ENCODE results near the gene CEACAM21.

CEACAM21 gene

DNA sequence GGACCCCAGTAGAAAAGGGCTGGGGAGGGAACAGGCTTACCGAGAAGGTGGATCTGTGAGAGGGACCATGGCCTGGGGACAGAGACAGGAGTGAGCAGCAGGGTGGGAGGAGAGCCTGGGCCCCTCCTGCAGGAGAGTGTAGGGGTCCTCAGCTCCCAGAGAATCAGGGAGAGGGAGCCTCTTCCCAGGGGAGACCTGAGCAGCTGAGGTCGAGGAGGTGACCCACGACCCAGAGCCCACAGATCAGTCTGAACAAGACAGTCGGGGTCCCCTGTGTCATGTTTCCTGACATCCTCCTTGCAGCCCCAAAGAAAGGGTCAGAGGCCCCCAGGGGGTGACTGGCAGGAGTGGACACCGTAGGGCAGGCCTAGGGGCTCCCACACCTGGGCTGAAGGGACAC, 44.2 kb downstream of the CEACAM21 start:
- DNase-seq: no peak

DNA sequence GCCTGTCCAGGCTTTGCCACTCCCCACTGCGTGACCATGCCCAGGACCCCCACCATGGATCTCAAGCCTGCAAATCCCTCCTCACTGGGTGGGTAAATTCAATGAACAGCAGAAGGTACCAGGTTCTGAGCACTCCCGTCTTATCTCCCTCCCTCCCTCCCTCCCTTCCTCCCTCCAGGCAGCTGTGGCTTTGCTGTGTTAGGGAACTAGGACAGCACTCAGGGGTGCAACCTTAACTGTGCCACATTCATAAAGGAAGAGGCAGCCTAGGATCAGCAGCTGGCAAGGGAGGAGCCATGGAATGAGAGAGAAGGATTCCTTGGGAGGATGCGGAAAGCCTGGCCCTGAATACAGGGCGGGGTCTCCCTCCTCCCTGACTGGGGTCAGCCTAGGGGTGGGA, 45.3 kb downstream of the CEACAM21 start:
- no peak for DNase-seq

DNA sequence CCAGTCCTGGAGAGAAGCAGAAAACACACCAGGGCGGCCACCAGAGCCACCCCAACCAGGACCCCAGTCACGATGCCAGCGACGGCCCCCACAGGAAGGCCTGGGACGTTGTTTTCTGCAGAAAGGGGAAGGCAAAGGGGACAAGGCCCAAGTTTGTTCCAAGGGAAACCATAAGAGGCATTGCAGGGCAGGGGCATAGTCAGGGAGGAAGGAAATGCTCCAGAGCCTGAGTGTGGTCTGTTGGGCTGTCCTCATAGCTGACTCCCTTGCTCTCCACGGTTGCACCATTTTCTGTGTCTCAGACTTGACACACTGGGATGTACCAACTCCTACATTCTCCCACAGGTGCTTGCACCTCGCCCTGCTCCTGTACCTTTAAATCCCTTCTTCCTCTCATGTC, 45.7 kb downstream of the CEACAM21 start:
- no peak for DNase-seq

DNA sequence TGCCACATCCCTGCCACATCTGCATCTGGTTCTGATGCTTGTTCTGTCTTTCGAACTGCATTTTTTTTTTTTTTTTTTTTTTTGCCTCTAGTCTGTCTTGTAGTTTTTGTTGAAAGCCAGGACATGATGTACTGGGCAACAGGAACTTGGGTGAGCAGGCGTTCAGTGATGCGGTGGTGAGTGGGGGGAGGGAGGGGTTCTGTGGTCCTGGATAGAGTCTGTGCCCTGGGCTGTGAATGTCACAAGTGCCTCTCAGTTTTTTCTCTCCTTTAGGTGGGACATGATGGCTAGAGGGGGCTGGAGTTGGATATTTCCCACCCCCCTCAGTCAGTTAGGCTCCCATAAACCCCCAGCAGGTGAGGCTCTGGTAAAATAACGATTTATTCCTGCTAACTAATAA, 47.4 kb downstream of the CEACAM21 start:
- no peak for DNase-seq

GRCh38 chr19:41624515-41624914, 48.5 kb downstream of the CEACAM21 start:
- no peak for DNase-seq

DNA sequence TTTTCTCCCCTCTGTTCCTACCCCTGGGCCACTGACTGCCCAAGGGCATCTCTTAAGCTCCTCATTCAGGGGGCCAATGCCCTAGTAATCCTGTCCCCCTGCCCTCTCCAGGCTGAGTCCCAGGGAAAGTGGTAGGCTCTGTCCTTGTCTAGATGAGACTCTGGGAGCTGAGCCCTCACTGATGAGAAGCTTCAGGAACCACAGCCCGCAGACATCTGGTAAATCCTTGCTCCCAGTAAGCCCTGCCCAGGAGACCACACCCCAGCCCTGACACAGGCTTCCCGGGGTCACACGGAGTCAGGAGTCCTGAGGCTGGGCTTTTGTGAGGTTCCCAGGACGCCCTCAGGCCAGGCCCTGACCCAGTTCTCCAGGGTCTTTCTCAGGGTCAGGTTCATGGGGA, 49.0 kb downstream of the CEACAM21 start:
- DNase-seq: no peak

- DNase-seq: no peak
Measured at GRCh38 chr19:41626278-41626677, 50.3 kb downstream of the CEACAM21 start.

GRCh38 chr19:41626877-41627276, 50.9 kb downstream of the CEACAM21 start, which contains the start of gene CEACAM4:
Gene CEACAM4, minus strand, starts transcription at chr19:41627074. Its CDS starts 111 bp downstream, at chr19:41626963.
- DNase-seq: no peak

- DNase-seq: no peak
Measured at GRCh38 chr19:41627966-41628675, 52.2 kb downstream of the CEACAM21 start.

Data from midbrain (tissue), 1 donor.